ENCODE measurements around the gene MRPL55. TPM values are rescaled to one million over a fixed set of nuclear protein-coding genes. Genes with fewer than 3 reads are reported as not detected.

MRPL55 gene
- total and polyA plus RNA-seq, 2 of the 13 experiments (the other 11 are each of a cell fraction or from before 2014, with no cell fraction given): 58.6 to 92.9 TPM

GRCh38 chr1:228139931-228140723, 31.0 kb upstream of the MRPL55 start, which contains the start of gene GUK1 (continued):
- TF ChIP-seq ARID4A (CRISPR knock-in tag; IDR thresholded peaks at IDR 0.05; ENCODE audit: borderline replicate concordance) (peak; percentile 98), AHR (CRISPR knock-in tag; IDR thresholded peaks at IDR 0.05) (0 out of 2 replicates have a peak, but pooled peaks have one; percentile 43), HIVEP1 (CRISPR knock-in tag; IDR thresholded peaks at IDR 0.05) (peak; percentile 11; the same call in 1 of the 2 replicates), NCOA2 (CRISPR knock-in tag; IDR thresholded peaks at IDR 0.05) (no peak), ZC3H13 (CRISPR knock-in tag; IDR thresholded peaks at IDR 0.05) (no peak; the same call in 1 of the 2 replicates), ZNF776 (CRISPR knock-in tag; IDR thresholded peaks at IDR 0.05) (peak; percentile 91), ZBTB7B (CRISPR knock-in tag; IDR thresholded peaks at IDR 0.05) (no peak), ZBTB42 (CRISPR knock-in tag; IDR thresholded peaks at IDR 0.05) (no peak), HOXA7 (CRISPR knock-in tag; IDR thresholded peaks at IDR 0.05) (no peak), ZNF768 (CRISPR knock-in tag; IDR thresholded peaks at IDR 0.05) (peak; percentile 65; the same call in 1 of the 2 replicates), ATRX (CRISPR knock-in tag; IDR thresholded peaks at IDR 0.05; ENCODE audit: borderline replicate concordance) (no peak), ZNF576 (CRISPR knock-in tag; IDR thresholded peaks at IDR 0.05) (no peak), KLF6 (CRISPR knock-in tag; IDR thresholded peaks at IDR 0.05) (peak; percentile 71), CEBPZ (IDR thresholded peaks at IDR 0.05; ENCODE audit: low read length) (no peak), ZNF367 (CRISPR knock-in tag; IDR thresholded peaks at IDR 0.05; ENCODE audit: borderline replicate concordance) (no peak), PHF5A (CRISPR knock-in tag; IDR thresholded peaks at IDR 0.05; ENCODE audit: low read depth, unreplicated experiment) (no peak), HDAC2 (CRISPR knock-in tag; IDR thresholded peaks at IDR 0.05) (no peak), ZNF772 (CRISPR knock-in tag; IDR thresholded peaks at IDR 0.05) (peak; percentile 93), IKZF5 (CRISPR knock-in tag; IDR thresholded peaks at IDR 0.05) (peak; percentile 73; the same call in 1 of the 2 replicates), RELA (CRISPR knock-in tag; IDR thresholded peaks at IDR 0.05) (no peak), SRSF4 (IDR thresholded peaks at IDR 0.05; ENCODE audit: low read depth, low read length, poor library complexity, severe bottlenecking) (no peak), EED (CRISPR knock-in tag; IDR thresholded peaks at IDR 0.05) (no peak)

Measured in HepG2 (cell line).